CD14-positive monocyte (primary cell): Measurements from ENCODE around the gene PUS1. TPM values are rescaled to one million over a fixed set of nuclear protein-coding genes. Genes with fewer than 3 reads are reported as not detected.

Experiments used
- DNase-seq, 3 donors: peaks; one replicate each; pipeline ENCODE4 v3.0.0-alpha.2; 2011 to 2022
- H2AFZ ChIP-seq: 2 replicates; pipeline ENCODE4 v1.6.0; 2012; ENCODE audit warnings: mild to moderate bottlenecking, low read depth, low read length, inconsistent platforms; ENCODE audit not compliant: insufficient read depth, poor library complexity, severe bottlenecking
- H3K27ac ChIP-seq, 2 donors: 1 replicate in 1 of 2; 2 replicates in 1 of 2; pipeline ENCODE4 v1.5.1; 2012 to 2013; ENCODE audit warnings: low read length in 2 of 2, control low read depth in 1 of 2, inconsistent platforms in 1 of 2, low read depth in 1 of 2, mild to moderate bottlenecking in 1 of 2
- H3K27me3 ChIP-seq, 2 donors: one replicate each; pipeline versions ENCODE4 v1.6.0 to v1.6.1; 2011 to 2013; ENCODE audit warnings: low read length in 2 of 2; ENCODE audit not compliant: control insufficient read depth in 2 of 2, insufficient read depth in 2 of 2
- H3K36me3 ChIP-seq, 2 donors: replicated peaks in 1 of 2; 1 replicate in 1 of 2; 2 replicates in 1 of 2; pipeline versions ENCODE4 v1.5.1 to v1.6.1; 2012 to 2013; ENCODE audit warnings: low read length in 2 of 2, control low read depth in 1 of 2, inconsistent platforms in 1 of 2, mild to moderate bottlenecking in 1 of 2; ENCODE audit not compliant: insufficient read depth in 2 of 2, control insufficient read depth in 1 of 2
- H3K4me1 ChIP-seq, 2 donors: 1 replicate in 1 of 2; 2 replicates in 1 of 2; pipeline versions ENCODE4 v1.5.1 to v1.6.1; 2012 to 2013; ENCODE audit warnings: low read length in 2 of 2, control low read depth in 1 of 2, inconsistent platforms in 1 of 2, mild to moderate bottlenecking in 1 of 2, moderate library complexity in 1 of 2; ENCODE audit not compliant: insufficient read depth in 2 of 2, control insufficient read depth in 1 of 2
- H3K4me2 ChIP-seq: replicated peaks from 2 replicates; pipeline ENCODE3; 2012; ENCODE audit warnings: low read length, moderate library complexity, mild to moderate bottlenecking; ENCODE audit not compliant: poor library complexity, severe bottlenecking; ENCODE audit errors: extremely low read depth
- H3K4me3 ChIP-seq, 3 experiments: fragments of 200-600 bp in 1 of 3; sonication (generic) in 1 of 3; replicated peaks in 1 of 3; 1 replicate in 2 of 3; 2 replicates in 1 of 3; pipeline ENCODE4 v1.5.1; 2011 to 2013; ENCODE audit warnings: low read length in 3 of 3, mild to moderate bottlenecking in 3 of 3, control low read depth in 2 of 3, low read depth in 2 of 3, inconsistent platforms in 1 of 3, moderate library complexity in 1 of 3
- H3K79me2 ChIP-seq: 2 replicates; pipeline ENCODE4 v1.6.0; 2012; ENCODE audit warnings: mild to moderate bottlenecking, control low read depth, inconsistent platforms, low read length, moderate library complexity; ENCODE audit not compliant: insufficient read depth
- H3K9ac ChIP-seq: 2 replicates; pipeline ENCODE4 v1.6.0; 2017; ENCODE audit warnings: low read length, mild to moderate bottlenecking; ENCODE audit not compliant: insufficient read depth, poor library complexity, severe bottlenecking
- H3K9me3 ChIP-seq, 2 donors: replicated peaks in 1 of 2; 1 replicate in 1 of 2; 2 replicates in 1 of 2; pipeline versions ENCODE4 v1.5.1 to v1.6.1; 2012 to 2013; ENCODE audit warnings: low read length in 2 of 2, control low read depth in 1 of 2; ENCODE audit not compliant: control insufficient read depth in 1 of 2, insufficient read depth in 1 of 2
- H4K20me1 ChIP-seq: 2 replicates; pipeline ENCODE4 v1.6.0; 2012; ENCODE audit warnings: mild to moderate bottlenecking, low read length, control low read depth, moderate library complexity; ENCODE audit not compliant: insufficient read depth
- H3K27ac Mint-ChIP-seq, 7 donors: one replicate each; pipeline ENCODE4 v1.8.0; 2020; ENCODE audit warnings: mild to moderate bottlenecking in 7 of 7, mixed read lengths in 7 of 7, moderate library complexity in 6 of 7, inconsistent platforms in 2 of 7
- H3K27me3 Mint-ChIP-seq, 3 donors: one replicate each; pipeline ENCODE4 v1.8.0; 2021 to 2022; ENCODE audit warnings: low read depth in 3 of 3, mild to moderate bottlenecking in 3 of 3, mixed read lengths in 3 of 3, moderate library complexity in 3 of 3, inconsistent platforms in 1 of 3
- H3K36me3 Mint-ChIP-seq, 2 donors: one replicate each; pipeline ENCODE4 v1.8.0; 2020; ENCODE audit warnings: mixed read lengths in 2 of 2, inconsistent platforms in 1 of 2, mild to moderate bottlenecking in 1 of 2
- H3K4me1 Mint-ChIP-seq: one replicate; pipeline ENCODE4 v1.8.0; 2020; ENCODE audit warnings: mild to moderate bottlenecking, mixed read lengths
- H3K4me3 Mint-ChIP-seq, 2 donors: one replicate each; pipeline ENCODE4 v1.8.0; 2020; ENCODE audit warnings: mild to moderate bottlenecking in 2 of 2, mixed read lengths in 2 of 2, moderate library complexity in 1 of 2
- H3K9me3 Mint-ChIP-seq, 7 donors: one replicate each; pipeline ENCODE4 v1.8.0; 2020 to 2022; ENCODE audit warnings: mixed read lengths in 7 of 7, mild to moderate bottlenecking in 6 of 7, moderate library complexity in 6 of 7, inconsistent platforms in 2 of 7
- WGBS: methylation state at CpG from one replicate; pipeline ENCODE4 v1.1.5; 2013; ENCODE audit warnings: missing lambda C conversion rate; ENCODE audit not compliant: insufficient coverage; 5-methylcytosine and 5-hydroxymethylcytosine counted together
- intact Hi-C, 2 donors: fragments of 100-400 bp; cut with micrococcal nuclease; formaldehyde crosslinking; loops; one replicate each; pipeline versions ENCODE4 v1.15.0 to v1.15.1; 2023
- polyA plus RNA-seq, 3 donors: library from polyadenylated mRNA; depleted of rRNA in 1 of 3; unstranded in 2 of 3; stranded (reverse) in 1 of 3; fragments of 300-500 nt in 2 of 3; fragments of >200 nt in 1 of 3; fragmentation: Illumina TruSeq in 2 of 3; gene quantifications; 1 replicate in 2 of 3; 2 replicates in 1 of 3; pipeline ENCODE4 v1.2.3, GENCODE V29; 2012 to 2021
- TF ChIP-seq, protein P1 (sequence below): fragments of 200-600 bp; IDR thresholded peaks from one replicate; pipeline ENCODE4 v1.8.0; 2022; ENCODE audit warnings: antibody characterized with exemption, mild to moderate bottlenecking

Gene PUS1
- polyA plus RNA-seq, 3 donors = 5.1 to 30.9 (median 6.9) TPM

GRCh38 chr12:131921866-131922769 is 7.0 kb upstream of the PUS1 start:
- Histone ChIP-seq H3K4me1 (peaks cover 12 to 15% of the 10 kb centered on the region in 2 donors), H3K4me3 (no peak overlapping the region), H3K27ac (no peak overlapping the region), H4K20me1 (peaks cover 53% of the 10 kb centered on the region), H3K9ac (no peak overlapping the region), H3K79me2 (no peaks in the 10 kb centered on the region), H3K27me3 (no peaks in the 10 kb centered on the region), H3K4me2 (no peak overlapping the region), H3K9me3 (no peaks in the 10 kb centered on the region), H2AFZ (no peak overlapping the region), H3K36me3 (peaks cover 43 to 57% of the 10 kb centered on the region in 2 donors)
- TF ChIP-seq, protein P1, sequence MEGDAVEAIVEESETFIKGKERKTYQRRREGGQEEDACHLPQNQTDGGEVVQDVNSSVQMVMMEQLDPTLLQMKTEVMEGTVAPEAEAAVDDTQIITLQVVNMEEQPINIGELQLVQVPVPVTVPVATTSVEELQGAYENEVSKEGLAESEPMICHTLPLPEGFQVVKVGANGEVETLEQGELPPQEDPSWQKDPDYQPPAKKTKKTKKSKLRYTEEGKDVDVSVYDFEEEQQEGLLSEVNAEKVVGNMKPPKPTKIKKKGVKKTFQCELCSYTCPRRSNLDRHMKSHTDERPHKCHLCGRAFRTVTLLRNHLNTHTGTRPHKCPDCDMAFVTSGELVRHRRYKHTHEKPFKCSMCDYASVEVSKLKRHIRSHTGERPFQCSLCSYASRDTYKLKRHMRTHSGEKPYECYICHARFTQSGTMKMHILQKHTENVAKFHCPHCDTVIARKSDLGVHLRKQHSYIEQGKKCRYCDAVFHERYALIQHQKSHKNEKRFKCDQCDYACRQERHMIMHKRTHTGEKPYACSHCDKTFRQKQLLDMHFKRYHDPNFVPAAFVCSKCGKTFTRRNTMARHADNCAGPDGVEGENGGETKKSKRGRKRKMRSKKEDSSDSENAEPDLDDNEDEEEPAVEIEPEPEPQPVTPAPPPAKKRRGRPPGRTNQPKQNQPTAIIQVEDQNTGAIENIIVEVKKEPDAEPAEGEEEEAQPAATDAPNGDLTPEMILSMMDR = no peak
- peaks cover 34 to 46% of the 10 kb centered on the region in 2 donors for H3K36me3 Mint-ChIP-seq
- peaks cover 0 to 3% (median 0%) of the 10 kb centered on the region in 7 donors for H3K9me3 Mint-ChIP-seq
- peaks cover 17% of the 10 kb centered on the region for H3K4me1 Mint-ChIP-seq
- intact Hi-C loops = no loop called here
- no peak overlapping the region for H3K4me3 Mint-ChIP-seq
- 92% methylated on average over 22 of the region's 29 CpGs for WGBS
- peaks cover 0 to 4% (median 0%) of the 10 kb centered on the region in 3 donors for H3K27me3 Mint-ChIP-seq
- H3K27ac Mint-ChIP-seq = peak overlapping the region in 2 of 7 donors; percentile 63
- no peak for DNase-seq

DNA sequence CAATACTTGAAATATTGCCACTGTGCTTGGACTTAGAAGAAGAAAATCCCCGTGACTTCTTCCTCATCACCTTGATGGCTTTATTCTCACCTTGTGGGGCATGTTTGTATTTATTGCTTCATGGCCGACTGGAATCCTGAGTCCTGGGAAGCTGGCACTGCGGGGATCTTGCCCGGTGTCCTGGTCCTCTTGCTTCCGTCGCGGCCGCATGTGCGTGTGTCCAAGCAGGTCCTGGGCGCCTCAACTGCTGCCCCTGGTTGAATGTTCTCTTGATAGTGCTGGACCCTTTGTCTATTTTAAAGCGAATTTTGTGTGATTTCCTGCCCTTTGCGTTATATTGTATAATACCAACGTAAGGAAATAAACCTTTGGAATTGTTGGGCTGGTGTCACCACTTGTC is 6.3 kb upstream of the PUS1 start:
- Histone ChIP-seq H4K20me1 (peaks cover 48% of the 10 kb centered on the region), H3K27me3 (no peaks in the 10 kb centered on the region), H3K4me3 (no peak overlapping the region), H3K4me1 (peaks cover 12 to 15% of the 10 kb centered on the region in 2 donors), H3K9ac (no peak overlapping the region), H3K36me3 (peaks cover 37 to 50% of the 10 kb centered on the region in 2 donors), H3K79me2 (no peaks in the 10 kb centered on the region), H3K27ac (no peak overlapping the region), H2AFZ (no peak overlapping the region), H3K4me2 (no peak overlapping the region), H3K9me3 (no peaks in the 10 kb centered on the region)
- WGBS = 95% methylated on average over 12 of the region's 13 CpGs
- TF ChIP-seq, protein P1 = no peak
- Mint-ChIP-seq H3K9me3 (peaks cover 0 to 3% (median 0%) of the 10 kb centered on the region in 7 donors), H3K4me3 (no peak overlapping the region), H3K27ac (no peak overlapping the region), H3K36me3 (peaks cover 32 to 42% of the 10 kb centered on the region in 2 donors), H3K4me1 (peaks cover 17% of the 10 kb centered on the region), H3K27me3 (peaks cover 0 to 5% (median 2%) of the 10 kb centered on the region in 3 donors)
- intact Hi-C loops = no loop called here
- no peak for DNase-seq
